Measurements from ENCODE around the gene DCBLD2. TPM values are rescaled to one million over a fixed set of nuclear protein-coding genes. Genes with fewer than 3 reads are reported as not detected.

The DCBLD2 gene, protein sequence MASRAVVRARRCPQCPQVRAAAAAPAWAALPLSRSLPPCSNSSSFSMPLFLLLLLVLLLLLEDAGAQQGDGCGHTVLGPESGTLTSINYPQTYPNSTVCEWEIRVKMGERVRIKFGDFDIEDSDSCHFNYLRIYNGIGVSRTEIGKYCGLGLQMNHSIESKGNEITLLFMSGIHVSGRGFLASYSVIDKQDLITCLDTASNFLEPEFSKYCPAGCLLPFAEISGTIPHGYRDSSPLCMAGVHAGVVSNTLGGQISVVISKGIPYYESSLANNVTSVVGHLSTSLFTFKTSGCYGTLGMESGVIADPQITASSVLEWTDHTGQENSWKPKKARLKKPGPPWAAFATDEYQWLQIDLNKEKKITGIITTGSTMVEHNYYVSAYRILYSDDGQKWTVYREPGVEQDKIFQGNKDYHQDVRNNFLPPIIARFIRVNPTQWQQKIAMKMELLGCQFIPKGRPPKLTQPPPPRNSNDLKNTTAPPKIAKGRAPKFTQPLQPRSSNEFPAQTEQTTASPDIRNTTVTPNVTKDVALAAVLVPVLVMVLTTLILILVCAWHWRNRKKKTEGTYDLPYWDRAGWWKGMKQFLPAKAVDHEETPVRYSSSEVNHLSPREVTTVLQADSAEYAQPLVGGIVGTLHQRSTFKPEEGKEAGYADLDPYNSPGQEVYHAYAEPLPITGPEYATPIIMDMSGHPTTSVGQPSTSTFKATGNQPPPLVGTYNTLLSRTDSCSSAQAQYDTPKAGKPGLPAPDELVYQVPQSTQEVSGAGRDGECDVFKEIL
- polyA plus RNA-seq (2013) = 31.2 and 32.4 TPM in 2 replicates

- Histone ChIP-seq H4K91ac (ENCODE audit: low read depth, low read length) (peak within 1 kb of the TSS; percentile 71), H3K4ac (ENCODE audit: low read depth, low read length) (peak within 1 kb of the TSS; percentile 34), H3K4me2 (ENCODE audit: low read length) (peak within 1 kb of the TSS; percentile 60), H3K27ac (ENCODE audit: low read depth, low read length) (peak within 1 kb of the TSS; percentile 83), H3K27me3 (ENCODE audit: insufficient read depth, low read length) (no peaks in the 10 kb centered on the region), H2BK120ac (ENCODE audit: insufficient read depth, low read length, poor library complexity) (peak within 1 kb of the TSS; percentile 79), H3K23ac (ENCODE audit: low read length) (no peak within 1 kb of the TSS), H4K8ac (ENCODE audit: low read depth, low read length) (peak within 1 kb of the TSS; percentile 82), H2BK12ac (ENCODE audit: low read length) (peak within 1 kb of the TSS; percentile 37), H2AFZ (ENCODE audit: insufficient read depth, low read length, poor library complexity) (peak within 1 kb of the TSS; percentile 77), H3K36me3 (ENCODE audit: control insufficient read depth in 1 of 2, insufficient read depth in 2 of 2, low read length in 2 of 2) (no peaks in the 10 kb centered on the region), H3K14ac (ENCODE audit: low read length) (peak within 1 kb of the TSS; percentile 92), H4K12ac (ENCODE audit: low read depth, low read length) (peak within 1 kb of the TSS; percentile 70), H3K9ac (ENCODE audit: low read length) (peak within 1 kb of the TSS; percentile 97), H3K4me1 (ENCODE audit: control insufficient read depth in 1 of 2, insufficient read depth in 2 of 2, low read length in 2 of 2) (no peaks in the 10 kb centered on the region), H3K79me2 (ENCODE audit: control insufficient read depth, insufficient read depth, low read length, poor library complexity) (peaks cover 6% of the 10 kb centered on the region), H2BK5ac (ENCODE audit: low read depth, low read length, poor library complexity) (peak within 1 kb of the TSS; percentile 74), H3K9me3 (ENCODE audit: insufficient read depth, low read depth, low read length) (no peaks in the 10 kb centered on the region), H2AK5ac (ENCODE audit: low read length) (no peak within 1 kb of the TSS), H3K18ac (ENCODE audit: low read length) (peak within 1 kb of the TSS; percentile 89), H3K4me3 (ENCODE audit: low read depth, low read length) (peak within 1 kb of the TSS; percentile 95), H3K79me1 (ENCODE audit: low read length) (peaks cover 7% of the 10 kb centered on the region)
- peak; percentile 99 for DNase-seq
- WGBS (ENCODE audit: extremely low coverage, insufficient coverage, insufficient read length) = no CpG with 5 or more reads among the region's 86 CpGs
Measured at GRCh38 chr3:98901392-98902350, at the start of gene DCBLD2. Gene DCBLD2, minus strand, starts transcription at chr3:98901695. Its CDS starts 369 bp downstream, at chr3:98901326.

- Histone ChIP-seq H2AFZ (ENCODE audit: insufficient read depth, low read length, poor library complexity) (no peak overlapping the region), H3K4ac (ENCODE audit: low read depth, low read length) (no peak overlapping the region), H3K14ac (ENCODE audit: low read length) (no peak overlapping the region), H3K4me3 (ENCODE audit: low read depth, low read length) (no peak overlapping the region), H3K36me3 (ENCODE audit: control insufficient read depth in 1 of 2, insufficient read depth in 2 of 2, low read length in 2 of 2) (no peaks in the 10 kb centered on the region), H3K27ac (ENCODE audit: low read depth, low read length) (no peak overlapping the region), H2BK12ac (ENCODE audit: low read length) (no peak overlapping the region), H3K4me2 (ENCODE audit: low read length) (no peak overlapping the region), H4K8ac (ENCODE audit: low read depth, low read length) (no peak overlapping the region), H2AK5ac (ENCODE audit: low read length) (no peak overlapping the region), H3K79me2 (ENCODE audit: control insufficient read depth, insufficient read depth, low read length, poor library complexity) (no peaks in the 10 kb centered on the region), H4K91ac (ENCODE audit: low read depth, low read length) (no peak overlapping the region), H3K79me1 (ENCODE audit: low read length) (no peaks in the 10 kb centered on the region), H3K23ac (ENCODE audit: low read length) (no peak overlapping the region), H3K4me1 (ENCODE audit: control insufficient read depth in 1 of 2, insufficient read depth in 2 of 2, low read length in 2 of 2) (no peaks in the 10 kb centered on the region), H2BK5ac (ENCODE audit: low read depth, low read length, poor library complexity) (no peak overlapping the region), H3K9me3 (ENCODE audit: insufficient read depth, low read depth, low read length) (no peaks in the 10 kb centered on the region), H3K9ac (ENCODE audit: low read length) (no peak overlapping the region), H2BK120ac (ENCODE audit: insufficient read depth, low read length, poor library complexity) (no peak overlapping the region), H3K18ac (ENCODE audit: low read length) (no peak overlapping the region), H4K12ac (ENCODE audit: low read depth, low read length) (no peak overlapping the region), H3K27me3 (ENCODE audit: insufficient read depth, low read length) (no peaks in the 10 kb centered on the region)
- DNase-seq = no peak
- WGBS (ENCODE audit: extremely low coverage, insufficient coverage, insufficient read length) = no CpG with 5 or more reads among the region's 1 CpG
Measured at GRCh38 chr3:98945666-98946065, 44.2 kb upstream of the DCBLD2 start.

- Histone ChIP-seq H3K27me3 (ENCODE audit: insufficient read depth, low read length) (no peaks in the 10 kb centered on the region), H4K12ac (ENCODE audit: low read depth, low read length) (no peak overlapping the region), H3K79me2 (ENCODE audit: control insufficient read depth, insufficient read depth, low read length, poor library complexity) (no peaks in the 10 kb centered on the region), H3K18ac (ENCODE audit: low read length) (no peak overlapping the region), H2BK5ac (ENCODE audit: low read depth, low read length, poor library complexity) (no peak overlapping the region), H3K14ac (ENCODE audit: low read length) (no peak overlapping the region), H3K36me3 (ENCODE audit: control insufficient read depth in 1 of 2, insufficient read depth in 2 of 2, low read length in 2 of 2) (no peaks in the 10 kb centered on the region), H2AFZ (ENCODE audit: insufficient read depth, low read length, poor library complexity) (no peak overlapping the region), H2AK5ac (ENCODE audit: low read length) (no peak overlapping the region), H2BK120ac (ENCODE audit: insufficient read depth, low read length, poor library complexity) (no peak overlapping the region), H3K27ac (ENCODE audit: low read depth, low read length) (no peak overlapping the region), H3K4me2 (ENCODE audit: low read length) (no peak overlapping the region), H3K4ac (ENCODE audit: low read depth, low read length) (no peak overlapping the region), H3K79me1 (ENCODE audit: low read length) (no peaks in the 10 kb centered on the region), H3K9ac (ENCODE audit: low read length) (no peak overlapping the region), H3K4me3 (ENCODE audit: low read depth, low read length) (no peak overlapping the region), H4K8ac (ENCODE audit: low read depth, low read length) (no peak overlapping the region), H3K9me3 (ENCODE audit: insufficient read depth, low read depth, low read length) (no peaks in the 10 kb centered on the region), H3K23ac (ENCODE audit: low read length) (no peak overlapping the region), H2BK12ac (ENCODE audit: low read length) (no peak overlapping the region), H3K4me1 (ENCODE audit: control insufficient read depth in 1 of 2, insufficient read depth in 2 of 2, low read length in 2 of 2) (no peaks in the 10 kb centered on the region), H4K91ac (ENCODE audit: low read depth, low read length) (no peak overlapping the region)
- no CpG with 5 or more reads among the region's 1 CpG for WGBS (ENCODE audit: extremely low coverage, insufficient coverage, insufficient read length)
- DNase-seq = no peak
Measured at GRCh38 chr3:98945101-98945524, 43.6 kb upstream of the DCBLD2 start.

DNA sequence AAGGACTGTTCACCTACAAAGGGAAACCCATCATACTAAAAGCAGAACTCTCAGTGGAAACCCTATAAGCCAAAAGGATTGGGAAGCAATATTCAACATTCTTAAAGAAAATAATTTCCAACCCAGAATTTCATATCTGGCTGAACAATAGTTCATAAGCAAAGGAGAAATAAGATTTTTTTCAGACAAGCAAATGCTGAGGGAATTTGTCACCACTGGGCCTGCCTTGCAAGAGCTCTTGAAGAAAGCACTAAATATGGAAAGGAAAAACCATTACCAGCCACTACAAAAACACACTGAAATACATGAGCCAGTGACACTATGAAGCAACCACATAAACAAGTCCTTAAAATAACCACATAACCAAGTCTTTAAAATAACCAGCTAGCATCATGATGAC, 28.9 kb upstream of the DCBLD2 start:
- H2BK12ac ChIP-seq (ENCODE audit: low read length) = no peak overlapping the region
- H3K36me3 ChIP-seq (ENCODE audit: control insufficient read depth in 1 of 2, insufficient read depth in 2 of 2, low read length in 2 of 2) = no peaks in the 10 kb centered on the region
- no peak overlapping the region for H2AK5ac ChIP-seq (ENCODE audit: low read length)
- H4K8ac ChIP-seq (ENCODE audit: low read depth, low read length) = no peak overlapping the region
- no peak overlapping the region for H3K4me2 ChIP-seq (ENCODE audit: low read length)
- H3K79me1 ChIP-seq (ENCODE audit: low read length) = no peaks in the 10 kb centered on the region
- no peak overlapping the region for H3K18ac ChIP-seq (ENCODE audit: low read length)
- H3K27me3 ChIP-seq (ENCODE audit: insufficient read depth, low read length) = no peaks in the 10 kb centered on the region
- DNase-seq = no peak
- H2AFZ ChIP-seq (ENCODE audit: insufficient read depth, low read length, poor library complexity) = no peak overlapping the region
- H3K4me1 ChIP-seq (ENCODE audit: control insufficient read depth in 1 of 2, insufficient read depth in 2 of 2, low read length in 2 of 2) = no peaks in the 10 kb centered on the region
- H3K9me3 ChIP-seq (ENCODE audit: insufficient read depth, low read depth, low read length) = no peaks in the 10 kb centered on the region
- no peaks in the 10 kb centered on the region for H3K79me2 ChIP-seq (ENCODE audit: control insufficient read depth, insufficient read depth, low read length, poor library complexity)
- no peak overlapping the region for H2BK120ac ChIP-seq (ENCODE audit: insufficient read depth, low read length, poor library complexity)
- H3K23ac ChIP-seq (ENCODE audit: low read length) = no peak overlapping the region
- no peak overlapping the region for H4K91ac ChIP-seq (ENCODE audit: low read depth, low read length)
- no peak overlapping the region for H2BK5ac ChIP-seq (ENCODE audit: low read depth, low read length, poor library complexity)
- no peak overlapping the region for H3K4ac ChIP-seq (ENCODE audit: low read depth, low read length)
- no peak overlapping the region for H3K4me3 ChIP-seq (ENCODE audit: low read depth, low read length)
- H3K14ac ChIP-seq (ENCODE audit: low read length) = no peak overlapping the region
- H3K9ac ChIP-seq (ENCODE audit: low read length) = no peak overlapping the region
- no peak overlapping the region for H4K12ac ChIP-seq (ENCODE audit: low read depth, low read length)
- no peak overlapping the region for H3K27ac ChIP-seq (ENCODE audit: low read depth, low read length)

Measured in trophoblast cell (in vitro differentiated cells and primary cell).